NB4 (cell line): ENCODE data around the gene FBXO41.

Experiments used
- CTCF ChIP-seq: IDR thresholded peaks from one replicate; pipeline ENCODE4 v1.5.1; 2012; ENCODE audit warnings: low read depth, low read length
- POLR2A ChIP-seq: IDR thresholded peaks from 2 replicates; pipeline ENCODE4 v1.6.1; 2011; ENCODE audit warnings: mild to moderate bottlenecking; ENCODE audit not compliant: insufficient read length; ENCODE audit errors: extremely low read depth

- TF ChIP-seq CTCF (no peak), POLR2A (no peak)
Observed at GRCh38 chr2:73297151-73297559, 12.9 kb upstream of the FBXO41 start.
